WTC11 (cell line): ENCODE data around the gene APOA1. TPM values are rescaled to one million over a fixed set of nuclear protein-coding genes. Genes with fewer than 3 reads are reported as not detected.
"Not testable (repeated sequence)": the region's sequence is repeated elsewhere in the genome, so short reads cannot be mapped to it uniquely, and the experiment has no call there.

Source experiments
- ATAC-seq: fragments of 200-7000 bp; cut with Tn5 transposase; 2 replicates; pipeline ENCODE4 v1.10.0; 2021; ENCODE audit warnings: mild to moderate bottlenecking, moderate library complexity
- CTCF ChIA-PET: fragments of 300-600 bp; sonication (Branson Sonifier 250); formaldehyde crosslinking; loops from one replicate; lab custom pipeline; 2021; ENCODE audit warnings: antibody characterized with exemption; lab: Charles Lee
- POLR2A ChIA-PET: fragments of 350-600 bp; sonication (Branson Sonifier 250); formaldehyde crosslinking; loops from one replicate; lab custom pipeline; 2021; ENCODE audit warnings: antibody characterized with exemption; lab: Charles Lee
- DNase-seq: peaks from one replicate; pipeline ENCODE4 v3.0.0; 2021; ENCODE audit warnings: low spot score
- H3K27ac Mint-ChIP-seq: 2 replicates; pipeline ENCODE4 v1.8.0; 2021; ENCODE audit warnings: mixed read lengths
- H3K27me3 Mint-ChIP-seq: 2 replicates; pipeline ENCODE4 v1.8.0; 2021; ENCODE audit warnings: low read depth, mild to moderate bottlenecking, moderate library complexity, mixed read lengths
- H3K36me3 Mint-ChIP-seq: 2 replicates; pipeline ENCODE4 v1.8.0; 2021; ENCODE audit warnings: mixed read lengths
- H3K4me1 Mint-ChIP-seq: 2 replicates; pipeline ENCODE4 v1.8.0; 2022; ENCODE audit warnings: mixed read lengths
- H3K4me3 Mint-ChIP-seq: 2 replicates; pipeline ENCODE4 v1.8.0; 2021; ENCODE audit warnings: mild to moderate bottlenecking, moderate library complexity, mixed read lengths
- H3K9me3 Mint-ChIP-seq: 2 replicates; pipeline ENCODE4 v1.8.0; 2021; ENCODE audit warnings: mixed read lengths
- AR ChIP-seq: fragments of 250-450 bp; sonication (Bioruptor Pico); IDR thresholded peaks from 2 replicates; pipeline ENCODE4 v1.9.0; 2021; ENCODE audit warnings: mild to moderate bottlenecking
- ATF2 ChIP-seq: sonication (generic); formaldehyde crosslinking; IDR thresholded peaks from 2 replicates; pipeline ENCODE4 v1.8.1; 2022; ENCODE audit warnings: low read depth, missing genetic modification reagents, borderline replicate concordance
- CBFB ChIP-seq: sonication (generic); formaldehyde crosslinking; IDR thresholded peaks from 2 replicates; pipeline ENCODE4 v1.8.1; 2022; ENCODE audit warnings: mild to moderate bottlenecking, low read depth, missing genetic modification reagents
- E2F5 ChIP-seq: sonication (generic); formaldehyde crosslinking; IDR thresholded peaks from 2 replicates; pipeline ENCODE4 v1.8.1; 2022; ENCODE audit warnings: mild to moderate bottlenecking, moderate library complexity, missing genetic modification reagents
- FOXJ3 ChIP-seq: sonication (generic); formaldehyde crosslinking; IDR thresholded peaks from 2 replicates; pipeline ENCODE4 v1.9.0; 2021; ENCODE audit warnings: missing genetic modification reagents, mild to moderate bottlenecking, borderline replicate concordance
- KAT7 ChIP-seq: sonication (generic); formaldehyde crosslinking; IDR thresholded peaks from 2 replicates; pipeline ENCODE4 v1.8.1; 2023; ENCODE audit warnings: missing genetic modification reagents, mild to moderate bottlenecking, borderline replicate concordance
- MAX ChIP-seq: sonication (generic); formaldehyde crosslinking; IDR thresholded peaks from 2 replicates; pipeline ENCODE4 v1.8.0; 2022; ENCODE audit warnings: mild to moderate bottlenecking, missing genetic modification reagents
- RELA ChIP-seq: sonication (generic); formaldehyde crosslinking; IDR thresholded peaks from 2 replicates; pipeline ENCODE4 v1.8.1; 2022; ENCODE audit warnings: missing genetic modification reagents, mild to moderate bottlenecking, borderline replicate concordance
- SMAD4 ChIP-seq: sonication (generic); formaldehyde crosslinking; IDR thresholded peaks from 2 replicates; pipeline ENCODE4 v1.8.0; 2022; ENCODE audit warnings: mild to moderate bottlenecking, missing genetic modification reagents
- SOX15 ChIP-seq: fragments of 250-450 bp; sonication (Bioruptor Pico); IDR thresholded peaks from 2 replicates; pipeline ENCODE4 v1.9.0; 2021; ENCODE audit warnings: mild to moderate bottlenecking
- TCF7 ChIP-seq: sonication (generic); formaldehyde crosslinking; IDR thresholded peaks from 2 replicates; pipeline ENCODE4 v1.8.0; 2022; ENCODE audit warnings: mild to moderate bottlenecking, low read depth, missing genetic modification reagents, moderate library complexity
- TEAD4 ChIP-seq: sonication (generic); formaldehyde crosslinking; IDR thresholded peaks from 2 replicates; pipeline ENCODE4 v1.8.0; 2022; ENCODE audit warnings: mild to moderate bottlenecking, missing genetic modification reagents
- USF1 ChIP-seq: sonication (generic); formaldehyde crosslinking; IDR thresholded peaks from 2 replicates; pipeline ENCODE4 v1.8.0; 2022; ENCODE audit warnings: mild to moderate bottlenecking, missing genetic modification reagents
- ZNF219 ChIP-seq: sonication (generic); formaldehyde crosslinking; IDR thresholded peaks from 2 replicates; pipeline ENCODE4 v1.8.0; 2023; ENCODE audit warnings: missing genetic modification reagents, mild to moderate bottlenecking, borderline replicate concordance
- ZNF281 ChIP-seq: sonication (generic); formaldehyde crosslinking; IDR thresholded peaks from 2 replicates; pipeline ENCODE4 v1.8.0; 2023; ENCODE audit warnings: mild to moderate bottlenecking, missing genetic modification reagents
- ZNF425 ChIP-seq: fragments of 250-450 bp; sonication (Bioruptor Pico); conservative IDR thresholded peaks from 2 replicates; pipeline ENCODE4 v1.9.0; 2021; ENCODE audit warnings: mild to moderate bottlenecking
- ZNF671 ChIP-seq: fragments of 250-450 bp; sonication (Bioruptor Pico); IDR thresholded peaks from 2 replicates; pipeline ENCODE4 v1.8.0; 2021; ENCODE audit warnings: mild to moderate bottlenecking
- total RNA-seq: library from RNA; stranded (reverse); gene quantifications from 3 replicates; pipeline ENCODE4 v1.2.3, GENCODE V29; 2021

The APOA1 gene
- total RNA-seq, 1 experiment from 2014 or later: 2.1 TPM

GRCh38 chr11:116804001-116804400 lies 33.4 kb downstream of the APOA1 start:
- ChIA-PET CTCF (interaction anchor here (0.6 to 2.2 kb wide), 2 partner anchors 13 to 244 kb away, joined by 8 to 9 read pairs; partner anchors contain the start of gene APOA5), POLR2A (no interaction called here)
- no peaks in the 10 kb centered on the region for H3K9me3 Mint-ChIP-seq
- ATAC-seq (no peak), DNase-seq (no peak)
- H3K27ac Mint-ChIP-seq: no peak overlapping the region
- H3K4me1 Mint-ChIP-seq: no peaks in the 10 kb centered on the region
- H3K4me3 Mint-ChIP-seq: no peak overlapping the region
- no peak for TF ChIP-seq SOX15 (CRISPR knock-in tag)
- no peak for TF ChIP-seq E2F5 (CRISPR knock-in tag)
- no peak for TF ChIP-seq AR
- no peak for TF ChIP-seq RELA (CRISPR knock-in tag)
- TF ChIP-seq TEAD4 (CRISPR knock-in tag): no peak
- no peak for TF ChIP-seq TCF7 (CRISPR knock-in tag)
- no peak for TF ChIP-seq ZNF425 (CRISPR knock-in tag)
- TF ChIP-seq SMAD4 (CRISPR knock-in tag): no peak
- no peak for TF ChIP-seq ZNF281
- no peak for TF ChIP-seq CBFB
- TF ChIP-seq ZNF219: no peak
- no peak for TF ChIP-seq USF1
- no peak for TF ChIP-seq MAX (CRISPR knock-in tag)
- TF ChIP-seq ZNF671 (CRISPR knock-in tag): no peak
- no peak for TF ChIP-seq KAT7 (CRISPR knock-in tag)
- no peak for TF ChIP-seq ATF2
- TF ChIP-seq FOXJ3 (CRISPR knock-in tag): no peak
- no peaks in the 10 kb centered on the region; the same call in 1 of the 2 replicates for H3K27me3 Mint-ChIP-seq
- no peaks in the 10 kb centered on the region for H3K36me3 Mint-ChIP-seq

GRCh38 chr11:116801662-116802061 lies 35.8 kb downstream of the APOA1 start:
- ATAC-seq, H3K4me3 Mint-ChIP-seq, H3K36me3 Mint-ChIP-seq, CTCF ChIA-PET, POLR2A ChIA-PET, H3K4me1 Mint-ChIP-seq, H3K27me3 Mint-ChIP-seq, DNase-seq, H3K9me3 Mint-ChIP-seq, H3K27ac Mint-ChIP-seq: not testable (repeated sequence)
